HCT116 (cell line): ENCODE data around the gene KRTAP12-1.

Experiments used
- CEBPB ChIP-seq: IDR thresholded peaks from 2 replicates; pipeline ENCODE4 v1.6.1; 2012; ENCODE audit warnings: low read depth
- ELF1 ChIP-seq: IDR thresholded peaks from 2 replicates; pipeline ENCODE4 v1.6.1; 2012; ENCODE audit warnings: low read depth, borderline replicate concordance
- EZH2 ChIP-seq: fragments of 200-600 bp; sonication (generic); IDR thresholded peaks from 2 replicates; pipeline ENCODE4 v1.6.1; 2017; ENCODE audit warnings: antibody characterized with exemption, mixed run types
- POLR2A ChIP-seq: IDR thresholded peaks from 2 replicates; pipeline ENCODE4 v1.7.0; 2011; ENCODE audit warnings: borderline replicate concordance; ENCODE audit not compliant: insufficient read depth, insufficient read length; ENCODE audit errors: extremely low read depth
- POLR2AphosphoS5 ChIP-seq: IDR thresholded peaks from 2 replicates; pipeline ENCODE4 v1.6.1; 2011; ENCODE audit warnings: mild to moderate bottlenecking, low read depth, low read length, moderate library complexity
- SP1 ChIP-seq: IDR thresholded peaks from 2 replicates; pipeline ENCODE4 v1.6.1; 2012; ENCODE audit warnings: low read depth
- YY1 ChIP-seq: IDR thresholded peaks from 2 replicates; pipeline ENCODE4 v1.6.1; 2011; ENCODE audit warnings: low read length, low read depth, moderate library complexity, mild to moderate bottlenecking; ENCODE audit not compliant: insufficient replicate concordance; ENCODE audit errors: extremely low read depth
- ZNF274 ChIP-seq: fragments of 200-500 bp; sonication (Bioruptor generic); IDR thresholded peaks from 2 replicates; pipeline ENCODE4 v1.6.1; 2014; ENCODE audit warnings: mild to moderate bottlenecking, low read depth, low read length, inconsistent platforms
- TF ChIP-seq, protein P1 (sequence below), 3 experiments: fragments of 200-600 bp in 1 of 3; sonication (generic) in 1 of 3; IDR thresholded peaks in 2 of 3; conservative IDR thresholded peaks in 1 of 3; 2 replicates each; pipeline ENCODE4 v1.5.1; 2012 to 2017; ENCODE audit warnings: low read depth in 2 of 3, low read length in 2 of 3, antibody characterized with exemption in 1 of 3, borderline replicate concordance in 1 of 3, control low read depth in 1 of 3, mild to moderate bottlenecking in 1 of 3, mixed read lengths in 1 of 3, mixed run types in 1 of 3, moderate library complexity in 1 of 3; ENCODE audit not compliant: insufficient read depth in 1 of 3
- TF ChIP-seq, protein P2 (sequence below): IDR thresholded peaks from 2 replicates; pipeline ENCODE4 v1.6.1; 2011; ENCODE audit warnings: mild to moderate bottlenecking, low read length, moderate library complexity; ENCODE audit not compliant: insufficient replicate concordance; ENCODE audit errors: extremely low read depth
- TF ChIP-seq, protein P3 (sequence below): IDR thresholded peaks from 2 replicates; pipeline ENCODE4 v1.6.1; 2012

DNA sequence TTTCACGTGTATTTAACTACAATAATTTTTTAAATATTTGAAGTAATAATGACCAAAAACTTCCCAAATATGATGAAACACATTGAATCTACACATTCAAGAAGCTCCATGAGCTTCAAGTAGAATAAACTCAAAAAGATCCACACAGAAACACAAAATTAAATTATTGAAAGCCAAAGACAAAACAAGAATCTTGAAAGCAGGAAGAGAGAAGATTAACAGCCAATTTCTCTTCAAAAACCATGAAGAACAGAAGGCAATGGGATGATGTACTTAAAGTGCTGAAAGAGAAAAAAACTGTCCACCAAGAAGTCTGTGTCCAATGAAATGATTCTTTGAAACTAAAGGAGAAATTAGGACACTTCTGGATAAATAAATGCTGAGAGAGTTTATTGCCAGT lies 49.9 kb downstream of the KRTAP12-1 start:
- TF ChIP-seq, protein P1, sequence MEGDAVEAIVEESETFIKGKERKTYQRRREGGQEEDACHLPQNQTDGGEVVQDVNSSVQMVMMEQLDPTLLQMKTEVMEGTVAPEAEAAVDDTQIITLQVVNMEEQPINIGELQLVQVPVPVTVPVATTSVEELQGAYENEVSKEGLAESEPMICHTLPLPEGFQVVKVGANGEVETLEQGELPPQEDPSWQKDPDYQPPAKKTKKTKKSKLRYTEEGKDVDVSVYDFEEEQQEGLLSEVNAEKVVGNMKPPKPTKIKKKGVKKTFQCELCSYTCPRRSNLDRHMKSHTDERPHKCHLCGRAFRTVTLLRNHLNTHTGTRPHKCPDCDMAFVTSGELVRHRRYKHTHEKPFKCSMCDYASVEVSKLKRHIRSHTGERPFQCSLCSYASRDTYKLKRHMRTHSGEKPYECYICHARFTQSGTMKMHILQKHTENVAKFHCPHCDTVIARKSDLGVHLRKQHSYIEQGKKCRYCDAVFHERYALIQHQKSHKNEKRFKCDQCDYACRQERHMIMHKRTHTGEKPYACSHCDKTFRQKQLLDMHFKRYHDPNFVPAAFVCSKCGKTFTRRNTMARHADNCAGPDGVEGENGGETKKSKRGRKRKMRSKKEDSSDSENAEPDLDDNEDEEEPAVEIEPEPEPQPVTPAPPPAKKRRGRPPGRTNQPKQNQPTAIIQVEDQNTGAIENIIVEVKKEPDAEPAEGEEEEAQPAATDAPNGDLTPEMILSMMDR (IDR thresholded peaks at IDR 0.05 in 2 of 3, conservative IDR thresholded peaks at IDR 0.05 in 1 of 3; ENCODE audit: borderline replicate concordance in 1 of 3, insufficient read depth in 1 of 3, low read depth in 2 of 3, low read length in 2 of 3), result no peak
- TF ChIP-seq ELF1 (no peak), EZH2 (no peak), CEBPB (no peak), YY1 (no peak), POLR2AphosphoS5 (no peak), POLR2A (no peak), SP1 (no peak), ZNF274 (no peak)
- TF ChIP-seq, protein P2, sequence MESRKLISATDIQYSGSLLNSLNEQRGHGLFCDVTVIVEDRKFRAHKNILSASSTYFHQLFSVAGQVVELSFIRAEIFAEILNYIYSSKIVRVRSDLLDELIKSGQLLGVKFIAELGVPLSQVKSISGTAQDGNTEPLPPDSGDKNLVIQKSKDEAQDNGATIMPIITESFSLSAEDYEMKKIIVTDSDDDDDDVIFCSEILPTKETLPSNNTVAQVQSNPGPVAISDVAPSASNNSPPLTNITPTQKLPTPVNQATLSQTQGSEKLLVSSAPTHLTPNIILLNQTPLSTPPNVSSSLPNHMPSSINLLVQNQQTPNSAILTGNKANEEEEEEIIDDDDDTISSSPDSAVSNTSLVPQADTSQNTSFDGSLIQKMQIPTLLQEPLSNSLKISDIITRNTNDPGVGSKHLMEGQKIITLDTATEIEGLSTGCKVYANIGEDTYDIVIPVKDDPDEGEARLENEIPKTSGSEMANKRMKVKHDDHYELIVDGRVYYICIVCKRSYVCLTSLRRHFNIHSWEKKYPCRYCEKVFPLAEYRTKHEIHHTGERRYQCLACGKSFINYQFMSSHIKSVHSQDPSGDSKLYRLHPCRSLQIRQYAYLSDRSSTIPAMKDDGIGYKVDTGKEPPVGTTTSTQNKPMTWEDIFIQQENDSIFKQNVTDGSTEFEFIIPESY, result no peak
- TF ChIP-seq, protein P3, sequence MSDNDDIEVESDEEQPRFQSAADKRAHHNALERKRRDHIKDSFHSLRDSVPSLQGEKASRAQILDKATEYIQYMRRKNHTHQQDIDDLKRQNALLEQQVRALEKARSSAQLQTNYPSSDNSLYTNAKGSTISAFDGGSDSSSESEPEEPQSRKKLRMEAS, result no peak
